ENCODE data around the gene GRIK4. TPM values are rescaled to one million over a fixed set of nuclear protein-coding genes. Genes with fewer than 3 reads are reported as not detected.

GRIK4 gene
- polyA plus RNA-seq, 1 experiment, result not detected

- POLR2A ChIA-PET, result no interaction called here
- H3K27me3 ChIP-seq (ENCODE audit: control insufficient read depth, insufficient read depth, low read length), result peaks cover 2% of the 10 kb centered on the region; the same call in 1 of the 2 replicates
- CTCF ChIA-PET, result no interaction called here
- no peak for DNase-seq (ENCODE audit: low read depth)
- TF ChIP-seq, protein P1, sequence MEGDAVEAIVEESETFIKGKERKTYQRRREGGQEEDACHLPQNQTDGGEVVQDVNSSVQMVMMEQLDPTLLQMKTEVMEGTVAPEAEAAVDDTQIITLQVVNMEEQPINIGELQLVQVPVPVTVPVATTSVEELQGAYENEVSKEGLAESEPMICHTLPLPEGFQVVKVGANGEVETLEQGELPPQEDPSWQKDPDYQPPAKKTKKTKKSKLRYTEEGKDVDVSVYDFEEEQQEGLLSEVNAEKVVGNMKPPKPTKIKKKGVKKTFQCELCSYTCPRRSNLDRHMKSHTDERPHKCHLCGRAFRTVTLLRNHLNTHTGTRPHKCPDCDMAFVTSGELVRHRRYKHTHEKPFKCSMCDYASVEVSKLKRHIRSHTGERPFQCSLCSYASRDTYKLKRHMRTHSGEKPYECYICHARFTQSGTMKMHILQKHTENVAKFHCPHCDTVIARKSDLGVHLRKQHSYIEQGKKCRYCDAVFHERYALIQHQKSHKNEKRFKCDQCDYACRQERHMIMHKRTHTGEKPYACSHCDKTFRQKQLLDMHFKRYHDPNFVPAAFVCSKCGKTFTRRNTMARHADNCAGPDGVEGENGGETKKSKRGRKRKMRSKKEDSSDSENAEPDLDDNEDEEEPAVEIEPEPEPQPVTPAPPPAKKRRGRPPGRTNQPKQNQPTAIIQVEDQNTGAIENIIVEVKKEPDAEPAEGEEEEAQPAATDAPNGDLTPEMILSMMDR (IDR thresholded peaks at IDR 0.05; ENCODE audit: insufficient read depth, low read depth, low read length), result no peak
- H3K36me3 ChIP-seq (ENCODE audit: control insufficient read depth, insufficient read depth, low read length), result no peaks in the 10 kb centered on the region
- no peak overlapping the region for H3K4me3 ChIP-seq (ENCODE audit: low read depth, low read length)
Measured at GRCh38 chr11:120597250-120598215, 86.0 kb downstream of the GRIK4 start.

DNA sequence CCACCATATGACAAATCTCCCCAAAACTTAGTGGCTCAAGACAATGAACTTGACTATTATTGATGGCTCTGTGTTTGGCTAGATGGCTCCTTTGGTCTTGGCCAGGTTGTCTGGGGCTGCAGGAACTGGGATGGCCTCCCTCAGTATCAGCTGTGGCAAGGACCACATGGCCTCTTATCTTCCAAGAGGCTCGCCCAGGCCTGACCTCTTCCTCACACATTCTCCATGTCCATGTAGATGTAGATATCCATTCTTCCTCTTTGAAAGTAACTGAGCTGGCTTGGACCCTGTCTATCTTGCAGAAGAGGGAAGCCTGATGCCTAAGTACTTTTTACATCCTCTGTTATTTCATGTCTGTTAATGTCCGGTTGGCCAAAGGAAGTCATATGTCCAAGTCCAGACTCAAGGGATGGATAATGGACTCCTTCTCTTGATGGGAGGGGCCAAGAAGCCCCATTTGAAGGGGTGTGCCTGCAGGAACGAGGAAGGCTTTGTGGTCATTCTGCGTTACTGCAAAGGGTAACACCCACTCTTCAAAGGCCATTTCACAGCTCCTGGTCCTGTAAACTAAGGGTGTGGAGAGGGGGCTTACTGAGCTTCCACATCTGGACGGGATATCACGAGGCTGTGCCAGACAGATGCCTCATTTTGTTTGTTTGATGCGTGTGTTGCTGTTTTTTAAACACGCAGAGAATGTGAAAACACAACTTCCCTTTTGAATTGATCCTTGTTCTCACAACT is 87.1 kb downstream of the GRIK4 start:
- Histone ChIP-seq H3K4me3 (ENCODE audit: low read depth, low read length) (no peak overlapping the region), H3K36me3 (ENCODE audit: control insufficient read depth, insufficient read depth, low read length) (no peaks in the 10 kb centered on the region), H3K27me3 (ENCODE audit: control insufficient read depth, insufficient read depth, low read length) (peaks cover 2% of the 10 kb centered on the region; the same call in 1 of the 2 replicates)
- POLR2A ChIA-PET, result no interaction called here
- no peak for DNase-seq (ENCODE audit: low read depth)
- TF ChIP-seq, protein P1 (IDR thresholded peaks at IDR 0.05; ENCODE audit: insufficient read depth, low read depth, low read length), result no peak
- CTCF ChIA-PET, result no interaction called here

GRCh38 chr11:120599816-120600420 is 88.4 kb downstream of the GRIK4 start:
- CTCF ChIA-PET, result no interaction called here
- Histone ChIP-seq H3K4me3 (ENCODE audit: low read depth, low read length) (no peak overlapping the region), H3K36me3 (ENCODE audit: control insufficient read depth, insufficient read depth, low read length) (no peaks in the 10 kb centered on the region), H3K27me3 (ENCODE audit: control insufficient read depth, insufficient read depth, low read length) (peaks cover 2% of the 10 kb centered on the region; the same call in 1 of the 2 replicates)
- POLR2A ChIA-PET, result no interaction called here
- DNase-seq (ENCODE audit: low read depth), result no peak
- TF ChIP-seq, protein P1 (IDR thresholded peaks at IDR 0.05; ENCODE audit: insufficient read depth, low read depth, low read length), result no peak

GRCh38 chr11:120601536-120601935 is 90.0 kb downstream of the GRIK4 start:
- DNase-seq (ENCODE audit: low read depth), result no peak
- Histone ChIP-seq H3K36me3 (ENCODE audit: control insufficient read depth, insufficient read depth, low read length) (no peaks in the 10 kb centered on the region), H3K27me3 (ENCODE audit: control insufficient read depth, insufficient read depth, low read length) (peaks cover 2% of the 10 kb centered on the region; the same call in 1 of the 2 replicates), H3K4me3 (ENCODE audit: low read depth, low read length) (no peak overlapping the region)
- ChIA-PET POLR2A (no interaction called here), CTCF (no interaction called here)
- TF ChIP-seq, protein P1 (IDR thresholded peaks at IDR 0.05; ENCODE audit: insufficient read depth, low read depth, low read length), result no peak

- DNase-seq (ENCODE audit: low read depth), result no peak
- ChIA-PET POLR2A (no interaction called here), CTCF (no interaction called here)
- TF ChIP-seq, protein P1 (IDR thresholded peaks at IDR 0.05; ENCODE audit: insufficient read depth, low read depth, low read length), result no peak
- Histone ChIP-seq H3K27me3 (ENCODE audit: control insufficient read depth, insufficient read depth, low read length) (peaks cover 2% of the 10 kb centered on the region), H3K36me3 (ENCODE audit: control insufficient read depth, insufficient read depth, low read length) (no peaks in the 10 kb centered on the region), H3K4me3 (ENCODE audit: low read depth, low read length) (no peak overlapping the region)
Measured at GRCh38 chr11:120603071-120603470, 91.5 kb downstream of the GRIK4 start.

Measured in BJ (cell line).